Endodermal cell (in vitro differentiated cells): ENCODE measurements around the gene CCNG1. TPM values are rescaled to one million over a fixed set of nuclear protein-coding genes. Genes with fewer than 3 reads are reported as not detected.

ENCODE experiments used
- DNase-seq: peaks from one replicate; pipeline ENCODE4 v3.0.0-alpha.2; 2017
- H3K27ac ChIP-seq: 2 replicates; pipeline ENCODE4 v1.5.1; 2013; ENCODE audit warnings: mild to moderate bottlenecking, low read depth, low read length, moderate library complexity
- H3K27me3 ChIP-seq: 2 replicates; pipeline ENCODE4 v1.6.1; 2013; ENCODE audit warnings: mild to moderate bottlenecking, low read length, moderate library complexity; ENCODE audit not compliant: insufficient read depth, control insufficient read depth, poor library complexity, severe bottlenecking
- H3K36me3 ChIP-seq: 2 replicates; pipeline ENCODE4 v1.7.0; 2013; ENCODE audit warnings: mild to moderate bottlenecking, low read length, moderate library complexity; ENCODE audit not compliant: control insufficient read depth, insufficient read depth
- H3K4me1 ChIP-seq: one replicate; pipeline ENCODE4 v1.7.0; 2013; ENCODE audit warnings: low read length; ENCODE audit not compliant: control insufficient read depth, insufficient read depth
- H3K4me3 ChIP-seq: 2 replicates; pipeline ENCODE4 v1.5.1; 2013; ENCODE audit warnings: mild to moderate bottlenecking, low read length, moderate library complexity
- H3K9ac ChIP-seq: 2 replicates; pipeline ENCODE4 v1.6.1; 2013; ENCODE audit warnings: mild to moderate bottlenecking, low read length, moderate library complexity; ENCODE audit not compliant: poor library complexity, severe bottlenecking; ENCODE audit errors: extremely low read depth
- H3K9me3 ChIP-seq: 2 replicates; pipeline ENCODE4 v1.6.1; 2013; ENCODE audit warnings: mild to moderate bottlenecking, low read length, moderate library complexity; ENCODE audit not compliant: control insufficient read depth
- H3K27ac Mint-ChIP-seq: 2 replicates; pipeline ENCODE4 v1.8.0; 2020; ENCODE audit warnings: mixed read lengths
- H3K27me3 Mint-ChIP-seq: 2 replicates; pipeline ENCODE4 v1.8.0; 2021; ENCODE audit warnings: mild to moderate bottlenecking, mixed read lengths; ENCODE audit not compliant: insufficient read depth
- H3K36me3 Mint-ChIP-seq: 2 replicates; pipeline ENCODE4 v1.8.0; 2020; ENCODE audit warnings: low read depth, mixed read lengths
- H3K4me1 Mint-ChIP-seq: 2 replicates; pipeline ENCODE4 v1.8.0; 2020; ENCODE audit warnings: mixed read lengths
- H3K4me3 Mint-ChIP-seq: 2 replicates; pipeline ENCODE4 v1.8.0; 2020; ENCODE audit warnings: mild to moderate bottlenecking, moderate library complexity, mixed read lengths
- H3K9me3 Mint-ChIP-seq: 2 replicates; pipeline ENCODE4 v1.8.0; 2020; ENCODE audit warnings: mild to moderate bottlenecking, mixed read lengths
- CTCF ChIP-seq: fragments of 200-600 bp; sonication (generic); conservative IDR thresholded peaks from 2 replicates; pipeline ENCODE4 v1.5.0; 2021; ENCODE audit warnings: antibody characterized with exemption, mild to moderate bottlenecking
- WGBS, 2 experiments: methylation state at CpG; one replicate each; pipeline versions ENCODE4 v1.1.5 to v1.1.7; 2013; ENCODE audit warnings: missing lambda C conversion rate in 2 of 2, mixed read lengths in 1 of 2; ENCODE audit not compliant: insufficient coverage in 1 of 2, insufficient read length in 1 of 2; 5-methylcytosine and 5-hydroxymethylcytosine counted together
- total RNA-seq, 2 donors: library from RNA; stranded (reverse); fragmentation: NEBNext Ultra II Directional in 1 of 2; extraction: Animal tissue kit (Norgen Biotek cat#: 25700) in 1 of 2; gene quantifications; 2 replicates in 1 of 2; 3 replicates in 1 of 2; pipeline ENCODE4 v1.2.1, GENCODE V29; 2021

CCNG1 gene
- total RNA-seq, 2 donors from 2014 or later: 542 to 622 TPM

GRCh38 chr5:163397354-163397753 lies 40.0 kb upstream of the CCNG1 start:
- no peak overlapping the region for H3K27ac ChIP-seq
- no peaks in the 10 kb centered on the region for H3K27me3 ChIP-seq
- no peak overlapping the region for H3K4me3 Mint-ChIP-seq
- H3K4me3 ChIP-seq: no peak overlapping the region
- H3K4me1 Mint-ChIP-seq: no peaks in the 10 kb centered on the region
- no peak for TF ChIP-seq CTCF
- no peaks in the 10 kb centered on the region for H3K36me3 ChIP-seq
- no peak overlapping the region for H3K27ac Mint-ChIP-seq
- no peak overlapping the region for H3K9ac ChIP-seq
- H3K9me3 Mint-ChIP-seq: peaks cover 14% of the 10 kb centered on the region
- no peaks in the 10 kb centered on the region for H3K4me1 ChIP-seq
- H3K36me3 Mint-ChIP-seq: peaks cover 24% of the 10 kb centered on the region
- no peak for DNase-seq
- H3K9me3 ChIP-seq: peaks cover 14% of the 10 kb centered on the region
- no peaks in the 10 kb centered on the region for H3K27me3 Mint-ChIP-seq

- Histone ChIP-seq H3K9ac (no peak overlapping the region), H3K27me3 (no peaks in the 10 kb centered on the region), H3K4me1 (peaks cover 7% of the 10 kb centered on the region), H3K4me3 (no peak overlapping the region), H3K36me3 (no peaks in the 10 kb centered on the region), H3K27ac (no peak overlapping the region), H3K9me3 (peaks cover 9% of the 10 kb centered on the region)
- H3K27ac Mint-ChIP-seq: no peak overlapping the region
- no peaks in the 10 kb centered on the region for H3K9me3 Mint-ChIP-seq
- WGBS, 2 experiments: 67 to 68% methylated on average over 3 to 4 of the region's 4 CpGs
- H3K4me3 Mint-ChIP-seq: no peak overlapping the region
- H3K27me3 Mint-ChIP-seq: no peaks in the 10 kb centered on the region
- peaks cover 16% of the 10 kb centered on the region for H3K36me3 Mint-ChIP-seq
- no peak for TF ChIP-seq CTCF
- no peak for DNase-seq
- H3K4me1 Mint-ChIP-seq: peaks cover 14% of the 10 kb centered on the region
Measured at GRCh38 chr5:163399923-163400322, 37.5 kb upstream of the CCNG1 start.

DNA sequence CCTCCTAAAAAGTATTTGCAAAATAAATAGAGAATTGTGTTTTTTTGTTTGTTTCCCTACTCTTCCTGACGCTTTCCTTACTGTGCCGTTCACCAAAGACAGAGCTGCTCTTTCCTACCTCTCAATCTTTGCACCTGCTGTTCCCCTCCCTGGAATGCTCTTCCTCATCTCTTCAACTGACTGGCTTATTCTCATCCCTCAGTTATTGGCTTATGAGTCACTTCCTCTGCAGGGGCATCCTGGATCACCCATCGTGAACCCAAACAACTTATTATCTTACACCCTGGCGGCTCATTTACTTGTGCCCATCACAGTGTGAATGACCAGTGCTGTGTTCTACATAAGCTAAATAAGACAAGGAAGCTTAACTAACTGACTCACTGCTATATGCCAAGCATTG lies 36.1 kb upstream of the CCNG1 start:
- Histone ChIP-seq H3K4me1 (peaks cover 7% of the 10 kb centered on the region), H3K27ac (no peak overlapping the region), H3K4me3 (no peak overlapping the region), H3K36me3 (no peaks in the 10 kb centered on the region), H3K27me3 (no peaks in the 10 kb centered on the region), H3K9ac (no peak overlapping the region), H3K9me3 (peaks cover 9% of the 10 kb centered on the region)
- Mint-ChIP-seq H3K9me3 (no peaks in the 10 kb centered on the region), H3K27ac (no peak overlapping the region), H3K4me1 (peaks cover 15% of the 10 kb centered on the region), H3K27me3 (no peaks in the 10 kb centered on the region), H3K36me3 (peaks cover 16% of the 10 kb centered on the region), H3K4me3 (no peak overlapping the region)
- no peak for TF ChIP-seq CTCF
- 82 to 83% methylated on average over 4 of the region's 4 CpGs for WGBS, 2 experiments
- no peak for DNase-seq
